DND-41 (cell line): ENCODE measurements around the gene NBPF11.

Source experiments
- EZH2 ChIP-seq: IDR thresholded peaks from 3 replicates; pipeline ENCODE4 v1.6.1; 2012; ENCODE audit warnings: borderline replicate concordance, low read depth, mild to moderate bottlenecking, moderate library complexity, low read length, inconsistent platforms; ENCODE audit not compliant: severe bottlenecking
- TF ChIP-seq, protein P1 (sequence below): IDR thresholded peaks from 2 replicates; pipeline ENCODE4 v1.5.1; 2012; ENCODE audit warnings: borderline replicate concordance, low read length, moderate library complexity, mild to moderate bottlenecking; ENCODE audit not compliant: poor library complexity, severe bottlenecking; ENCODE audit errors: extremely low read depth

DNA sequence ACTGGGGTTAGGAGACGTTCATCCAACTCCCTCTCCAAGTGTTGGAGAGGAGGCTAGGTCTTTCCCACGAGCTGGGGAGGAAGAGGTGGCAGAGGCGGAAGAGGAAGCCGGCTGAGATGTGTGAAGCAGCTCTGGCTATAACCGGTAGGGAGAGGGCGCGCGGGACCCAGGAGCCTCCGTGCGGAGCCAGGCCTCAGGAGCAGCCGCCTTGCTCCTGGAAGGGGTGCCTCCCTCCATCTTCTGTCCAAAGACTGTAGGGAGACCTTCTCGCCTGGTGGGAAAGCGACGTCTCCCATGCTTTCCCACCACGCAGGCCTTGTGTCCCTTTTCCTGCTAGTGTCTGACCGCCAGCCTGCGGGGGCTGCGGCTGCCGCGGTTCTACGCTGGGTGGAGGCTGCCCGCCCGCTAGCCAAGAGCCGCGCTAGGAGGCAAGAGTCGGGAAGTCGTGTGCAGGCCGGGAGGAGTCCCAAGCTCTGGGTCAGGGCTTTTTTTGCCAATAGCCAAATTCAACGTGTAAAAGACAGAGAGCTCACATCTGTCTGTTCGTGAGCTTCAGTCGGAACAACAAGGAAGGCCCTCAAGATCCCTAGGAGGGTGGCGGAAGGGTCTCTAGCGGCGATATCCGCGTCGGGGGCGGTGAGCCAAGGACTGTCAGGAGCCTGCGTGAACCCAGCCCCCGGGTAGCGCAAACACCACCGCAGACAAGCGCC is 8.4 kb upstream of the NBPF11 start:
- TF ChIP-seq, protein P1, sequence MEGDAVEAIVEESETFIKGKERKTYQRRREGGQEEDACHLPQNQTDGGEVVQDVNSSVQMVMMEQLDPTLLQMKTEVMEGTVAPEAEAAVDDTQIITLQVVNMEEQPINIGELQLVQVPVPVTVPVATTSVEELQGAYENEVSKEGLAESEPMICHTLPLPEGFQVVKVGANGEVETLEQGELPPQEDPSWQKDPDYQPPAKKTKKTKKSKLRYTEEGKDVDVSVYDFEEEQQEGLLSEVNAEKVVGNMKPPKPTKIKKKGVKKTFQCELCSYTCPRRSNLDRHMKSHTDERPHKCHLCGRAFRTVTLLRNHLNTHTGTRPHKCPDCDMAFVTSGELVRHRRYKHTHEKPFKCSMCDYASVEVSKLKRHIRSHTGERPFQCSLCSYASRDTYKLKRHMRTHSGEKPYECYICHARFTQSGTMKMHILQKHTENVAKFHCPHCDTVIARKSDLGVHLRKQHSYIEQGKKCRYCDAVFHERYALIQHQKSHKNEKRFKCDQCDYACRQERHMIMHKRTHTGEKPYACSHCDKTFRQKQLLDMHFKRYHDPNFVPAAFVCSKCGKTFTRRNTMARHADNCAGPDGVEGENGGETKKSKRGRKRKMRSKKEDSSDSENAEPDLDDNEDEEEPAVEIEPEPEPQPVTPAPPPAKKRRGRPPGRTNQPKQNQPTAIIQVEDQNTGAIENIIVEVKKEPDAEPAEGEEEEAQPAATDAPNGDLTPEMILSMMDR = no peak
- TF ChIP-seq EZH2 = no peak
